22Rv1 (cell line): ENCODE data around the gene ATP8B4.

Source experiments
- ZFX ChIP-seq: fragments of 450-650 bp; IDR thresholded peaks from 2 replicates; pipeline ENCODE4 v1.6.1; 2017; ENCODE audit warnings: antibody characterized with exemption, borderline replicate concordance
- TF ChIP-seq, protein P1 (sequence below): fragments of 450-650 bp; IDR thresholded peaks from 2 replicates; pipeline ENCODE4 v1.5.1; 2017; ENCODE audit warnings: mild to moderate bottlenecking

DNA sequence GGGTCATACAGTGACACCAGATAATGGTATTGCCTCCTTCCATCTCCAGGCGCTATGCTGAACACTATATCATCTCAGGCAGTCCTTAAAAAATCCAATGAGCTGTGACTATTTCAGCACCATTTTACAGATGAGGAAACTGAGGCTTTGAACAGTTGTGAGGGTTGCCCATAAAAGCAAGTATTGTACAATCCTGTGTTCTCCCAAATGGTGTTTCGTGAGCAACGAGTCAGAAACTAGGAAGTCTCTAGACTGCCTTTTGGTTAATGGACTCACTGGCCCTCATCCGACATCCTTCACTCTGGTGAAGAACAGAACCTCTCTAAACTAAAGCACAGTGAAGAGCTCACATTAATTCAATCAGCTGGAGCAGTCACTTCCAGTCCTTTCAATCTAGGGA, 61.8 kb downstream of the ATP8B4 start:
- TF ChIP-seq, protein P1, sequence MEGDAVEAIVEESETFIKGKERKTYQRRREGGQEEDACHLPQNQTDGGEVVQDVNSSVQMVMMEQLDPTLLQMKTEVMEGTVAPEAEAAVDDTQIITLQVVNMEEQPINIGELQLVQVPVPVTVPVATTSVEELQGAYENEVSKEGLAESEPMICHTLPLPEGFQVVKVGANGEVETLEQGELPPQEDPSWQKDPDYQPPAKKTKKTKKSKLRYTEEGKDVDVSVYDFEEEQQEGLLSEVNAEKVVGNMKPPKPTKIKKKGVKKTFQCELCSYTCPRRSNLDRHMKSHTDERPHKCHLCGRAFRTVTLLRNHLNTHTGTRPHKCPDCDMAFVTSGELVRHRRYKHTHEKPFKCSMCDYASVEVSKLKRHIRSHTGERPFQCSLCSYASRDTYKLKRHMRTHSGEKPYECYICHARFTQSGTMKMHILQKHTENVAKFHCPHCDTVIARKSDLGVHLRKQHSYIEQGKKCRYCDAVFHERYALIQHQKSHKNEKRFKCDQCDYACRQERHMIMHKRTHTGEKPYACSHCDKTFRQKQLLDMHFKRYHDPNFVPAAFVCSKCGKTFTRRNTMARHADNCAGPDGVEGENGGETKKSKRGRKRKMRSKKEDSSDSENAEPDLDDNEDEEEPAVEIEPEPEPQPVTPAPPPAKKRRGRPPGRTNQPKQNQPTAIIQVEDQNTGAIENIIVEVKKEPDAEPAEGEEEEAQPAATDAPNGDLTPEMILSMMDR, result no peak
- TF ChIP-seq ZFX, result no peak
